Thoracic aorta (tissue), 2 donors: ENCODE measurements around the gene IGSF6. TPM values are rescaled to one million over a fixed set of nuclear protein-coding genes. Genes with fewer than 3 reads are reported as not detected.
"Not testable (repeated sequence)": the region's sequence is repeated elsewhere in the genome, so short reads cannot be mapped to it uniquely, and the experiment has no call there.

ENCODE experiments used
- ATAC-seq: fragments of 150-250 bp; one replicate; pipeline ENCODE4 v1.8.0; 2017; ENCODE audit warnings: low read depth; ENCODE audit not compliant: insufficient number of reproducible peaks, low FRiP score
- DNase-seq: peaks from one replicate; pipeline ENCODE4 v3.0.0-alpha.2; 2020; ENCODE audit warnings: low spot score
- H3K27ac ChIP-seq, 2 donors: fragments of 200-600 bp; sonication (generic); 1 replicate in 1 of 2; 2 replicates in 1 of 2; pipeline ENCODE4 v1.5.1; 2016; ENCODE audit warnings: mild to moderate bottlenecking in 2 of 2, moderate library complexity in 2 of 2
- H3K27me3 ChIP-seq: fragments of 200-600 bp; sonication (generic); replicated peaks from 2 replicates; pipeline ENCODE4 v1.6.0; 2016; ENCODE audit warnings: mild to moderate bottlenecking; ENCODE audit not compliant: insufficient read depth
- H3K36me3 ChIP-seq: fragments of 200-600 bp; sonication (generic); one replicate; pipeline ENCODE4 v1.5.1; 2016
- H3K4me1 ChIP-seq, 2 donors: fragments of 200-600 bp; sonication (generic); 1 replicate in 1 of 2; 2 replicates in 1 of 2; pipeline versions ENCODE4 v1.5.1 to v1.6.0; 2016; ENCODE audit warnings: low read depth in 2 of 2, mild to moderate bottlenecking in 1 of 2; ENCODE audit not compliant: control insufficient read depth in 1 of 2
- H3K4me3 ChIP-seq: fragments of 200-600 bp; sonication (generic); 2 replicates; pipeline ENCODE4 v1.5.1; 2016; ENCODE audit warnings: mild to moderate bottlenecking
- H3K9me3 ChIP-seq: fragments of 200-600 bp; sonication (generic); 2 replicates; pipeline ENCODE4 v1.5.1; 2016
- CTCF ChIP-seq: fragments of 200-600 bp; sonication (generic); IDR thresholded peaks from one replicate; pipeline ENCODE4 v1.5.1; 2019; ENCODE audit warnings: antibody characterized with exemption
- total RNA-seq, 2 donors: library from RNA; depleted of rRNA; stranded (reverse); fragments of >200 nt; gene quantifications; one replicate each; pipeline versions ENCODE4 v1.1.0 to v1.2.3, GENCODE V29; 2016

IGSF6 gene
- total RNA-seq, 2 donors from 2014 or later: 4.2 to 4.3 TPM

- peaks cover 21 to 24% of the 10 kb centered on the region in 2 donors for H3K4me1 ChIP-seq
- no peak overlapping the region for H3K27ac ChIP-seq
- TF ChIP-seq CTCF: no peak
- H3K36me3 ChIP-seq: no peaks in the 10 kb centered on the region
- no peak overlapping the region for H3K4me3 ChIP-seq
- DNase-seq: no peak
- H3K27me3 ChIP-seq: no peaks in the 10 kb centered on the region
- no peaks in the 10 kb centered on the region for H3K9me3 ChIP-seq
- no peak for ATAC-seq
These were observed 40.6 kb downstream of the IGSF6 start for GRCh38 chr16:21611556-21612384.

DNA sequence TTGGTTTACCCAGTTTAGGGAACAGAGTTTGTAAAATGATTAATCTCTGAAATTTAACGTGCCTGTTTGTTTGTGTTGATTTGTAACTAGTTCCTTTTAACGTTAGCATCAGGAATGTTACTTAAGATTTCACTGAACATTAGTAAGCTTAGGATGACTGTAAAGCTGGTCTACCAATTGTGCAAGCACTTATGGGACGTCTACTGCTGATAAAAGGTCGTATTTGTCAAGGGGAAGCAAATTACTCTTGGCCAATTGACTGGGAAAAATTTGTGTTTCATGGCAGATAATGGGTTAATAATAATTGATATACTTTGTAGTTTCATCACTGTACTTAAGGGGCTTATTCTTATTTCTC, 41.2 kb downstream of the IGSF6 start:
- ATAC-seq (no peak), DNase-seq (no peak)
- H3K36me3 ChIP-seq: no peaks in the 10 kb centered on the region
- H3K9me3 ChIP-seq: no peaks in the 10 kb centered on the region
- peaks cover 21 to 24% of the 10 kb centered on the region in 2 donors for H3K4me1 ChIP-seq
- no peak overlapping the region for H3K27ac ChIP-seq
- H3K27me3 ChIP-seq: no peaks in the 10 kb centered on the region
- no peak for TF ChIP-seq CTCF
- H3K4me3 ChIP-seq: no peak overlapping the region

GRCh38 chr16:21610766-21611165, 41.6 kb downstream of the IGSF6 start:
- Histone ChIP-seq H3K36me3 (no peaks in the 10 kb centered on the region), H3K27me3 (no peaks in the 10 kb centered on the region), H3K9me3 (no peaks in the 10 kb centered on the region), H3K4me3 (no peak overlapping the region), H3K27ac (no peak overlapping the region), H3K4me1 (peaks cover 21 to 24% of the 10 kb centered on the region in 2 donors)
- TF ChIP-seq CTCF: no peak
- DNase-seq: no peak
- ATAC-seq: no peak

- no peaks in the 10 kb centered on the region for H3K27me3 ChIP-seq
- H3K27ac ChIP-seq: no peak overlapping the region
- no peaks in the 10 kb centered on the region for H3K9me3 ChIP-seq
- no peak for TF ChIP-seq CTCF
- no peak for DNase-seq
- peaks cover 21 to 26% of the 10 kb centered on the region in 2 donors for H3K4me1 ChIP-seq
- ATAC-seq: no peak
- no peak overlapping the region for H3K4me3 ChIP-seq
- no peaks in the 10 kb centered on the region for H3K36me3 ChIP-seq
These were observed 42.3 kb downstream of the IGSF6 start for GRCh38 chr16:21610006-21610544.

DNA sequence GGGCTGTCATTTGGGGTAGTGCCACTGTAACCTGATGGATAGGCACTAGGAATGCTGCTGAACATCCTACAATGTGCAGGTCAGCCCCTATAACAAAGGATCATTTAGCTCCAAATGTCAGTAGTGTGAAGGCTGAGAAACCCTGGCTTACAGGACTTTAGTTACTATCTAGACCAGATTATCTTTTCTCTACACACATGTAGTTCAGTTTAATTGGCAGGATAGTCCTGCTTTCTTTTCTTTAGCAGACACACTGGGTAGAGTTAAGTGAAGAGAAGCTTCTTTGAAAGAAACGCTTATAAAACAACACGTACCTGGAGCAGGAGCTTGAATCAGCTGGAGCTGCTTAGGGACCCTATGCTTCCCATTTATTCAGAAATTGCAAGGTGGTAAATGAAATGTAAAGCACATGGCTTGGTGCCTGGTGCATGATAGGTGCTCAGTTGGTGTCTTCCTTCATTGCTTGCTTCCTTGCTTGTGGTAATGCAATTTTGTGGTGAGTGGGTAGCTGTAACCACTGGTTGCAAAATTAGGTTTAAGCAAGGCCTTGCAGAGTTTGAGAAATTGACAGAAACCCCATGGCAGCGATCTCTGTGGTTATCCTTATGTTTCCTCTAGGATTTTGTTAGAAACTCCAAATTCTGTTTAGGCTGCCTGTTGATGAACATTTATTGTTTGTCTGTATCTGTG, 43.6 kb downstream of the IGSF6 start:
- peaks cover 31 to 33% of the 10 kb centered on the region in 2 donors for H3K4me1 ChIP-seq
- ATAC-seq (no peak), DNase-seq (no peak)
- H3K36me3 ChIP-seq: no peaks in the 10 kb centered on the region
- TF ChIP-seq CTCF: no peak
- no peaks in the 10 kb centered on the region for H3K27me3 ChIP-seq
- no peak overlapping the region for H3K27ac ChIP-seq
- no peaks in the 10 kb centered on the region for H3K9me3 ChIP-seq
- no peak overlapping the region for H3K4me3 ChIP-seq

- not testable (repeated sequence) for ATAC-seq, H3K27me3 ChIP-seq, H3K9me3 ChIP-seq, H3K27ac ChIP-seq, H3K36me3 ChIP-seq, H3K4me3 ChIP-seq, DNase-seq
- peaks cover 22 to 38% of the 10 kb centered on the region in 2 donors for H3K4me1 ChIP-seq
These were observed 46.6 kb downstream of the IGSF6 start for GRCh38 chr16:21605848-21606247.
